NT2/D1 (cell line): Measurements from ENCODE around the gene NUMA1.

ENCODE experiments used
- DNase-seq: peaks from one replicate; pipeline ENCODE4 v3.0.0-alpha.2; 2011; ENCODE audit warnings: low read depth, low spot score
- H3K27me3 ChIP-seq: 2 replicates; pipeline ENCODE4 v1.6.0; 2011; ENCODE audit warnings: mild to moderate bottlenecking; ENCODE audit not compliant: insufficient read length, insufficient read depth
- H3K36me3 ChIP-seq: 2 replicates; pipeline ENCODE4 v1.6.1; 2011; ENCODE audit warnings: mild to moderate bottlenecking, low read length, mixed read lengths; ENCODE audit not compliant: insufficient read depth, insufficient read length
- H3K4me1 ChIP-seq: 2 replicates; pipeline ENCODE4 v1.5.1; 2011; ENCODE audit not compliant: insufficient read depth, insufficient read length
- H3K4me3 ChIP-seq: 2 replicates; pipeline ENCODE4 v1.5.1; 2011; ENCODE audit warnings: low read depth; ENCODE audit not compliant: insufficient read length
- H3K9ac ChIP-seq: 2 replicates; pipeline ENCODE4 v1.6.0; 2011; ENCODE audit warnings: low read depth; ENCODE audit not compliant: insufficient read length
- H3K9me3 ChIP-seq: 2 replicates; pipeline ENCODE4 v1.5.1; 2011; ENCODE audit warnings: mild to moderate bottlenecking, low read length; ENCODE audit not compliant: insufficient read depth
- SUZ12 ChIP-seq: IDR thresholded peaks from 2 replicates; pipeline ENCODE4 v1.6.1; 2011; ENCODE audit not compliant: insufficient read length, insufficient read depth; ENCODE audit errors: extremely low read depth
- YY1 ChIP-seq: IDR thresholded peaks from 2 replicates; pipeline ENCODE4 v1.6.1; 2011; ENCODE audit not compliant: insufficient read length, insufficient read depth
- ZNF274 ChIP-seq: IDR thresholded peaks from 2 replicates; pipeline ENCODE4 v1.6.1; 2011; ENCODE audit warnings: mild to moderate bottlenecking, low read depth, low read length

Gene NUMA1

GRCh38 chr11:71977743-71978418, 102.5 kb downstream of the NUMA1 start:
- H3K9me3 ChIP-seq = peaks cover 9% of the 10 kb centered on the region; the same call in 1 of the 2 replicates
- no peak overlapping the region for H3K4me3 ChIP-seq
- H3K27me3 ChIP-seq = no peaks in the 10 kb centered on the region
- TF ChIP-seq SUZ12 (no peak), ZNF274 (no peak), YY1 (no peak)
- H3K36me3 ChIP-seq = peaks cover 33% of the 10 kb centered on the region
- no peak for DNase-seq
- no peaks in the 10 kb centered on the region for H3K4me1 ChIP-seq
- no peak overlapping the region for H3K9ac ChIP-seq

GRCh38 chr11:71977090-71977489, 103.3 kb downstream of the NUMA1 start:
- Histone ChIP-seq H3K9me3 (peaks cover 9% of the 10 kb centered on the region; the same call in 1 of the 2 replicates), H3K4me3 (no peak overlapping the region), H3K36me3 (peaks cover 29% of the 10 kb centered on the region), H3K4me1 (no peaks in the 10 kb centered on the region), H3K27me3 (no peaks in the 10 kb centered on the region), H3K9ac (no peak overlapping the region)
- TF ChIP-seq SUZ12 = no peak
- TF ChIP-seq ZNF274 = no peak
- no peak for TF ChIP-seq YY1
- no peak for DNase-seq

GRCh38 chr11:71976551-71976950, 103.8 kb downstream of the NUMA1 start:
- Histone ChIP-seq H3K9me3 (peaks cover 9% of the 10 kb centered on the region; the same call in 1 of the 2 replicates), H3K4me1 (no peaks in the 10 kb centered on the region), H3K4me3 (no peak overlapping the region), H3K36me3 (peaks cover 29% of the 10 kb centered on the region), H3K27me3 (no peaks in the 10 kb centered on the region), H3K9ac (no peak overlapping the region)
- TF ChIP-seq ZNF274 (no peak), SUZ12 (no peak), YY1 (no peak)
- DNase-seq = no peak

- H3K9me3 ChIP-seq = no peaks in the 10 kb centered on the region
- peaks cover 27% of the 10 kb centered on the region for H3K36me3 ChIP-seq
- no peaks in the 10 kb centered on the region for H3K27me3 ChIP-seq
- no peak for DNase-seq
- TF ChIP-seq ZNF274 = no peak
- no peak for TF ChIP-seq SUZ12
- no peak for TF ChIP-seq YY1
- no peak overlapping the region for H3K9ac ChIP-seq
- H3K4me1 ChIP-seq = no peaks in the 10 kb centered on the region
- H3K4me3 ChIP-seq = no peak overlapping the region
Measured at GRCh38 chr11:71971680-71972079, 108.7 kb downstream of the NUMA1 start.

- H3K36me3 ChIP-seq = peaks cover 27% of the 10 kb centered on the region
- no peak for DNase-seq
- no peaks in the 10 kb centered on the region for H3K4me1 ChIP-seq
- H3K9me3 ChIP-seq = no peaks in the 10 kb centered on the region
- no peak overlapping the region for H3K9ac ChIP-seq
- no peak overlapping the region for H3K4me3 ChIP-seq
- no peaks in the 10 kb centered on the region for H3K27me3 ChIP-seq
- TF ChIP-seq SUZ12 (no peak), YY1 (no peak), ZNF274 (no peak)
Measured at GRCh38 chr11:71964641-71965040, 115.7 kb downstream of the NUMA1 start.

GRCh38 chr11:71963468-71963867, 116.9 kb downstream of the NUMA1 start:
- TF ChIP-seq ZNF274 = no peak
- TF ChIP-seq SUZ12 = no peak
- no peak for TF ChIP-seq YY1
- peaks cover 23% of the 10 kb centered on the region for H3K36me3 ChIP-seq
- no peaks in the 10 kb centered on the region for H3K9me3 ChIP-seq
- H3K27me3 ChIP-seq = no peaks in the 10 kb centered on the region
- no peak overlapping the region for H3K9ac ChIP-seq
- no peak for DNase-seq
- no peaks in the 10 kb centered on the region for H3K4me1 ChIP-seq
- H3K4me3 ChIP-seq = no peak overlapping the region

- H3K4me3 ChIP-seq = no peak overlapping the region
- no peak for TF ChIP-seq SUZ12
- no peak for TF ChIP-seq YY1
- TF ChIP-seq ZNF274 = no peak
- no peak for DNase-seq
- peaks cover 20% of the 10 kb centered on the region for H3K36me3 ChIP-seq
- H3K4me1 ChIP-seq = no peaks in the 10 kb centered on the region
- no peaks in the 10 kb centered on the region for H3K27me3 ChIP-seq
- no peaks in the 10 kb centered on the region for H3K9me3 ChIP-seq
- no peak overlapping the region for H3K9ac ChIP-seq
Measured at GRCh38 chr11:71962428-71963038, 117.8 kb downstream of the NUMA1 start.
